Adrenal gland (tissue), 5 donors: ENCODE data around the gene VDAC1.

Experiments
- POLR2A ChIP-seq, 2 donors: fragments of 450-650 bp; IDR thresholded peaks; one replicate each; pipeline ENCODE4 v1.6.1; 2017; ENCODE audit warnings: antibody characterized with exemption in 2 of 2, mild to moderate bottlenecking in 2 of 2, moderate library complexity in 1 of 2
- TF ChIP-seq, protein P1 (sequence below), 6 experiments: fragments of 450-650 bp in 4 of 6; fragments of 200-600 bp in 2 of 6; sonication (generic) in 1 of 6; IDR thresholded peaks; 1 replicate in 5 of 6; 2 replicates in 1 of 6; pipeline versions ENCODE4 v1.5.1 to v1.8.0; 2016 to 2021; ENCODE audit warnings: antibody characterized with exemption in 6 of 6, mild to moderate bottlenecking in 2 of 6, moderate library complexity in 1 of 6
- donor health status: DM: no; HTN: no; CAD: no.

DNA sequence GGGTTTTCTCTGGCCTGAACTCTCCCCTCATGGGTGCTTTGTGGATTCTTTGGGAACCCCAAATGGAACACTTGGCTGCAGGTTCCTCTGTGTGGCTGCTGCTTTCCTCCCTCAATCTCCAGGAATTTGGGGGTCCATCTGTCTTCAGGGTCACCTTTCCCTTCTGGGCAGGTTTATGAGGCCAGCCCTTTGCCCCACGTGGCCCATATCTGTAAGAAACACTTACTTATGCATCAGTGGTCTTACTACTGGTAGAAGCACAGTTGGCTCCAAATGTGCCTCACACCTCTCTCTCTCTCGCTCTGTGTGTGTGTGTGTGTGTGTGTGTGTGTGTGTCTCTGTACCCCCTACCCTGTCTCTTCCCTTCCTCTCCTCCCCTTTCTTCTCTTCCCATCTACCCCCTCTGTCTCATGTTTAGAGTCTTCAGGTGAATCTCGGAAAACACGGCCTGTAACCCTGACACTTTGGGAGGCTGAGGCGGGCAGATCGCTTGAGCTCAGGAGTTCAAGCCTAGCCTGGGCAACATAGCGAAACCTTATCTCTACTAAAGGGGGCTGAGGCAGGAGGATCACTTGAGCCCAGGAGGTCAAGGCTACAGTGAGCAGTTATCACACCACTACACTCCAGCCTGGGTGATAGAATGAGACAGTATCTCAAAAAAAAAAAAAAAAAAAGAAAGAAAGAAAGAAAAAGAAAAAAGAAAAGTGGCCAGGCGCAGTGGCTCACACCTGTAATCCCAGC lies 63.1 kb downstream of the VDAC1 start:
- TF ChIP-seq, protein P1, sequence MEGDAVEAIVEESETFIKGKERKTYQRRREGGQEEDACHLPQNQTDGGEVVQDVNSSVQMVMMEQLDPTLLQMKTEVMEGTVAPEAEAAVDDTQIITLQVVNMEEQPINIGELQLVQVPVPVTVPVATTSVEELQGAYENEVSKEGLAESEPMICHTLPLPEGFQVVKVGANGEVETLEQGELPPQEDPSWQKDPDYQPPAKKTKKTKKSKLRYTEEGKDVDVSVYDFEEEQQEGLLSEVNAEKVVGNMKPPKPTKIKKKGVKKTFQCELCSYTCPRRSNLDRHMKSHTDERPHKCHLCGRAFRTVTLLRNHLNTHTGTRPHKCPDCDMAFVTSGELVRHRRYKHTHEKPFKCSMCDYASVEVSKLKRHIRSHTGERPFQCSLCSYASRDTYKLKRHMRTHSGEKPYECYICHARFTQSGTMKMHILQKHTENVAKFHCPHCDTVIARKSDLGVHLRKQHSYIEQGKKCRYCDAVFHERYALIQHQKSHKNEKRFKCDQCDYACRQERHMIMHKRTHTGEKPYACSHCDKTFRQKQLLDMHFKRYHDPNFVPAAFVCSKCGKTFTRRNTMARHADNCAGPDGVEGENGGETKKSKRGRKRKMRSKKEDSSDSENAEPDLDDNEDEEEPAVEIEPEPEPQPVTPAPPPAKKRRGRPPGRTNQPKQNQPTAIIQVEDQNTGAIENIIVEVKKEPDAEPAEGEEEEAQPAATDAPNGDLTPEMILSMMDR (IDR thresholded peaks at IDR 0.05), result no peak
- TF ChIP-seq POLR2A (IDR thresholded peaks at IDR 0.05), result no peak
